Measurements from ENCODE around the gene KRT28.

KRT28 gene

DNA sequence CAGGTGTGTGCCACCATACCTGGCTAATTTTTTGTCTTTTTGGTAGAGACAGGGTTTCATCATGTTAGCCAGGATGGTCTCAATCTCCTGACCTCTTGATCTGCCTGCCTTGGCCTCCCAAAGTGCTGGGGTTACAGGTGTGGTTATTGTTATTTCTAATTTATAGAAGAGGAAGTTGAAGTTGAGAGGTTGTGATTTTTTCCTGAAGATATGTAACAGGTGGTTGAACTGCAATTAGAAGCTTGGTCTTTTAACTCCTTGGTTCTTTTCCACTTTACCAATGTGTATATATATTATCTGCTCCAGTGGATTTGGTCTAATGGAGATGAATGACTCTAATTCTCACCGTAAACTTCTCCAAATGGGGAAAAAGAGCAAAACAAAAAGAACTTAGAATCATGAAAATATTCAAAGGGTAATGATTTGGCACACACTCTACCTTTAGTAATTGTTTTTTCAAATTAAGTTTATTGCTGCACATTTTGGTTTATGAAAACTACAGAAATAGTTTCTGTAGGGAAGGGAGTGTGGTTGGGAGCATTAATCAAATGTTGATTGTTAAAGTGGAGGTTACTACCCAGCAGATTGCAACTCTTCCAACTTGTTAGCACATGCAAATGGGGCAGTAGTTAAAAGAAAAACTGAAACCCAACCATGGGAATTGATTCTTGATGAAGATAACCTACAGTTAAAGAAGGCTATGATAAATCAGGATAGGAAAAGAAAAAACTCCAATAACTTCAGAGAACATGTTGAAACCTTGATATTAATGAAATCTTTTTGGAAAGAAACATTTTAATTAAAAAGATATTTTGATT, 24.5 kb upstream of the KRT28 start (continued):
- TF ChIP-seq, protein P1, sequence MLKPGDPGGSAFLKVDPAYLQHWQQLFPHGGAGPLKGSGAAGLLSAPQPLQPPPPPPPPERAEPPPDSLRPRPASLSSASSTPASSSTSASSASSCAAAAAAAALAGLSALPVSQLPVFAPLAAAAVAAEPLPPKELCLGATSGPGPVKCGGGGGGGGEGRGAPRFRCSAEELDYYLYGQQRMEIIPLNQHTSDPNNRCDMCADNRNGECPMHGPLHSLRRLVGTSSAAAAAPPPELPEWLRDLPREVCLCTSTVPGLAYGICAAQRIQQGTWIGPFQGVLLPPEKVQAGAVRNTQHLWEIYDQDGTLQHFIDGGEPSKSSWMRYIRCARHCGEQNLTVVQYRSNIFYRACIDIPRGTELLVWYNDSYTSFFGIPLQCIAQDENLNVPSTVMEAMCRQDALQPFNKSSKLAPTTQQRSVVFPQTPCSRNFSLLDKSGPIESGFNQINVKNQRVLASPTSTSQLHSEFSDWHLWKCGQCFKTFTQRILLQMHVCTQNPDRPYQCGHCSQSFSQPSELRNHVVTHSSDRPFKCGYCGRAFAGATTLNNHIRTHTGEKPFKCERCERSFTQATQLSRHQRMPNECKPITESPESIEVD (tag by site-specific recombination; IDR thresholded peaks at IDR 0.05): peak; percentile 67

DNA sequence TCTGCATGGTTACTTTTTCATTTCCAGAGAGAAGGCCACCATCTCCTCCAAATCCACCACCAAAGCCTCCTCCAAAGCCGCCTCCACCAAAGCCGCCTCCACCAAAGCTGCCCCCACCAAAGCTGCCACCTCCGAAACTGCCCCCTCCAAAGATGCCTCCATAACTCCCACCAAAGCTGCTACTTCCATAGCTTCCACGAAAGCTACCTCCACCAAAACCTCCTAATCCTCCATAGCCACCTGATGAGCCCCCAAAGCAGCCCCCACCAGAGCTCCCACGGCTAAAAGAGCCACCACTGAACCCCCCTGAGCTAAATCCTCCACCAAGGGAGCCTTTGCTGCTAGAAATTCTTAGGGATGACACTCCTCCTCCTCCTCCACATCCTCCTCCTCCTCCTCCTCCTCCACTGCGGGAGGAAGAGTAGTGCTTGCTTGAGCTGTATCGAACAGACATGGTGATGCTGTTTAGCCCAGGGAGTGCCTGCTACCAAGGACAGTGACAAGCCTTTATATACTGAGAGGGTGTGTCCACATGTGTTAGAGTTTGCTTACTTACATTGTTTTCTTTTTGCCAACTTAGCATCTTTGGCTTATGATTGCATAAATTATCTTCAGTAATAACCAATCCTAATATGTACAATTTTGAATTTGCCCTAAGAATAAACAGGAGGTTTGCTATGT, 22.5 kb upstream of the KRT28 start, which contains the start of gene KRT10:
KRT10 (minus strand) TSS at position 483 of the 681 bp plus-strand sequence; CDS start at position 454, 29 bp downstream.
- ChIA-PET CTCF (interaction anchor here (0.6 to 0.7 kb wide), 2 partner anchors 24 to 123 kb away, joined by 3 read pairs; no protein-coding TSS in a partner anchor), POLR2A (no interaction called here)
- TF ChIP-seq, protein P2, sequence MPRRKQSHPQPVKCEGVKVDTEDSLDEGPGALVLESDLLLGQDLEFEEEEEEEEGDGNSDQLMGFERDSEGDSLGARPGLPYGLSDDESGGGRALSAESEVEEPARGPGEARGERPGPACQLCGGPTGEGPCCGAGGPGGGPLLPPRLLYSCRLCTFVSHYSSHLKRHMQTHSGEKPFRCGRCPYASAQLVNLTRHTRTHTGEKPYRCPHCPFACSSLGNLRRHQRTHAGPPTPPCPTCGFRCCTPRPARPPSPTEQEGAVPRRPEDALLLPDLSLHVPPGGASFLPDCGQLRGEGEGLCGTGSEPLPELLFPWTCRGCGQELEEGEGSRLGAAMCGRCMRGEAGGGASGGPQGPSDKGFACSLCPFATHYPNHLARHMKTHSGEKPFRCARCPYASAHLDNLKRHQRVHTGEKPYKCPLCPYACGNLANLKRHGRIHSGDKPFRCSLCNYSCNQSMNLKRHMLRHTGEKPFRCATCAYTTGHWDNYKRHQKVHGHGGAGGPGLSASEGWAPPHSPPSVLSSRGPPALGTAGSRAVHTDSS (tag by site-specific recombination; IDR thresholded peaks at IDR 0.05): peak; percentile 59
- TF ChIP-seq GLI4 (tag by site-specific recombination; IDR thresholded peaks at IDR 0.05): no peak
- TF ChIP-seq ZNF48 (tag by site-specific recombination; IDR thresholded peaks at IDR 0.05): no peak
- no peak for TF ChIP-seq FEZF1 (tag by site-specific recombination; IDR thresholded peaks at IDR 0.05)
- TF ChIP-seq GLIS2 (tag by site-specific recombination; IDR thresholded peaks at IDR 0.05): 0 out of 2 replicates have a peak, but pooled peaks have one; percentile 14
- no peak for TF ChIP-seq MYNN (tag by site-specific recombination; IDR thresholded peaks at IDR 0.05; ENCODE audit: borderline replicate concordance)
- TF ChIP-seq, protein P3, sequence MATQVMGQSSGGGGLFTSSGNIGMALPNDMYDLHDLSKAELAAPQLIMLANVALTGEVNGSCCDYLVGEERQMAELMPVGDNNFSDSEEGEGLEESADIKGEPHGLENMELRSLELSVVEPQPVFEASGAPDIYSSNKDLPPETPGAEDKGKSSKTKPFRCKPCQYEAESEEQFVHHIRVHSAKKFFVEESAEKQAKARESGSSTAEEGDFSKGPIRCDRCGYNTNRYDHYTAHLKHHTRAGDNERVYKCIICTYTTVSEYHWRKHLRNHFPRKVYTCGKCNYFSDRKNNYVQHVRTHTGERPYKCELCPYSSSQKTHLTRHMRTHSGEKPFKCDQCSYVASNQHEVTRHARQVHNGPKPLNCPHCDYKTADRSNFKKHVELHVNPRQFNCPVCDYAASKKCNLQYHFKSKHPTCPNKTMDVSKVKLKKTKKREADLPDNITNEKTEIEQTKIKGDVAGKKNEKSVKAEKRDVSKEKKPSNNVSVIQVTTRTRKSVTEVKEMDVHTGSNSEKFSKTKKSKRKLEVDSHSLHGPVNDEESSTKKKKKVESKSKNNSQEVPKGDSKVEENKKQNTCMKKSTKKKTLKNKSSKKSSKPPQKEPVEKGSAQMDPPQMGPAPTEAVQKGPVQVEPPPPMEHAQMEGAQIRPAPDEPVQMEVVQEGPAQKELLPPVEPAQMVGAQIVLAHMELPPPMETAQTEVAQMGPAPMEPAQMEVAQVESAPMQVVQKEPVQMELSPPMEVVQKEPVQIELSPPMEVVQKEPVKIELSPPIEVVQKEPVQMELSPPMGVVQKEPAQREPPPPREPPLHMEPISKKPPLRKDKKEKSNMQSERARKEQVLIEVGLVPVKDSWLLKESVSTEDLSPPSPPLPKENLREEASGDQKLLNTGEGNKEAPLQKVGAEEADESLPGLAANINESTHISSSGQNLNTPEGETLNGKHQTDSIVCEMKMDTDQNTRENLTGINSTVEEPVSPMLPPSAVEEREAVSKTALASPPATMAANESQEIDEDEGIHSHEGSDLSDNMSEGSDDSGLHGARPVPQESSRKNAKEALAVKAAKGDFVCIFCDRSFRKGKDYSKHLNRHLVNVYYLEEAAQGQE (tag by site-specific recombination; IDR thresholded peaks at IDR 0.05): peak; percentile 94
- no peak for TF ChIP-seq ZNF654 (tag by site-specific recombination; IDR thresholded peaks at IDR 0.05; ENCODE audit: low read depth)
- TF ChIP-seq ZFHX2 (tag by site-specific recombination; conservative IDR thresholded peaks at IDR 0.05): peak; percentile 84
- TF ChIP-seq EGR2 (tag by site-specific recombination; IDR thresholded peaks at IDR 0.05; ENCODE audit: low read depth): peak; percentile 86
- TF ChIP-seq, protein P4, sequence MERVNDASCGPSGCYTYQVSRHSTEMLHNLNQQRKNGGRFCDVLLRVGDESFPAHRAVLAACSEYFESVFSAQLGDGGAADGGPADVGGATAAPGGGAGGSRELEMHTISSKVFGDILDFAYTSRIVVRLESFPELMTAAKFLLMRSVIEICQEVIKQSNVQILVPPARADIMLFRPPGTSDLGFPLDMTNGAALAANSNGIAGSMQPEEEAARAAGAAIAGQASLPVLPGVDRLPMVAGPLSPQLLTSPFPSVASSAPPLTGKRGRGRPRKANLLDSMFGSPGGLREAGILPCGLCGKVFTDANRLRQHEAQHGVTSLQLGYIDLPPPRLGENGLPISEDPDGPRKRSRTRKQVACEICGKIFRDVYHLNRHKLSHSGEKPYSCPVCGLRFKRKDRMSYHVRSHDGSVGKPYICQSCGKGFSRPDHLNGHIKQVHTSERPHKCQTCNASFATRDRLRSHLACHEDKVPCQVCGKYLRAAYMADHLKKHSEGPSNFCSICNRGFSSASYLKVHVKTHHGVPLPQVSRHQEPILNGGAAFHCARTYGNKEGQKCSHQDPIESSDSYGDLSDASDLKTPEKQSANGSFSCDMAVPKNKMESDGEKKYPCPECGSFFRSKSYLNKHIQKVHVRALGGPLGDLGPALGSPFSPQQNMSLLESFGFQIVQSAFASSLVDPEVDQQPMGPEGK (tag by site-specific recombination; IDR thresholded peaks at IDR 0.05): 0 out of 2 replicates have a peak, but pooled peaks have one; percentile 28
- Histone ChIP-seq H3K36me3 (ENCODE audit: control insufficient read depth in 2 of 2, insufficient read depth in 1 of 2, low read length in 2 of 2) (peaks cover 0 to 19% of the 10 kb centered on the region in 2 experiments; a peak in 1 of 3 replicates), H3K4me3 (ENCODE audit: low read depth, low read length) (no peak within 1 kb of the TSS), H3K27ac (ENCODE audit: extremely low read depth, low read depth, low read length) (no peak within 1 kb of the TSS), H3K9me3 (ENCODE audit: control insufficient read depth, insufficient read depth, low read depth, low read length) (no peaks in the 10 kb centered on the region), H3K4me1 (ENCODE audit: control insufficient read depth, insufficient read depth, low read length) (peaks cover 11% of the 10 kb centered on the region)
